Left lobe of liver (tissue), 2 donors: ENCODE measurements around the gene GGACT. TPM values are rescaled to one million over a fixed set of nuclear protein-coding genes. Genes with fewer than 3 reads are reported as not detected.
"Not testable (repeated sequence)": the region's sequence is repeated elsewhere in the genome, so short reads cannot be mapped to it uniquely, and the experiment has no call there.

Experiments
- ATAC-seq: fragments of 200-7000 bp; cut with Tn5 transposase; one replicate; pipeline ENCODE4 v1.9.1; 2020; ENCODE audit warnings: mild to moderate bottlenecking, moderate library complexity
- DNase-seq: peaks from one replicate; pipeline ENCODE4 v3.0.0-alpha.2; 2020; ENCODE audit warnings: low spot score
- total RNA-seq: library from RNA; stranded (reverse); gene quantifications from one replicate; pipeline ENCODE4 v1.2.1, GENCODE V29; 2021
- donor health status: DM: no; HTN: no; CAD: no; lungs with moderate emphysema.
- donor health status: DM: no; HTN: yes; CAD: no.

The GGACT gene
- total RNA-seq, 1 donor from 2014 or later, result 9.6 TPM

GRCh38 chr13:100532836-100533435, 55.7 kb downstream of the GGACT start:
- ATAC-seq (peak; percentile 9), DNase-seq (peak; percentile 45)

- peak; percentile 42 for DNase-seq
- ATAC-seq, result no peak
Measured at GRCh38 chr13:100532090-100532766, 56.4 kb downstream of the GGACT start.

- ATAC-seq, result peak; percentile 30
- DNase-seq, result peak; percentile 62
Measured at GRCh38 chr13:100530671-100531213, 57.8 kb downstream of the GGACT start.

GRCh38 chr13:100529666-100530377, 58.8 kb downstream of the GGACT start:
- peak; percentile 31 for DNase-seq
- ATAC-seq, result no peak

GRCh38 chr13:100528820-100529219, 59.8 kb downstream of the GGACT start:
- ATAC-seq (no peak), DNase-seq (no peak)

GRCh38 chr13:100528353-100528752, 60.2 kb downstream of the GGACT start:
- DNase-seq (peak; percentile 34), ATAC-seq (no peak)

- no peak for ATAC-seq
- DNase-seq, result peak; percentile 28
Measured at GRCh38 chr13:100527644-100528043, 60.9 kb downstream of the GGACT start.

- ATAC-seq (no peak), DNase-seq (peak; percentile 43)
Measured at GRCh38 chr13:100526318-100527000, 62.1 kb downstream of the GGACT start.

- peak; percentile 59 for ATAC-seq
- DNase-seq, result peak; percentile 80
Measured at GRCh38 chr13:100525453-100526317, 62.9 kb downstream of the GGACT start.

GRCh38 chr13:100524688-100525087, 63.9 kb downstream of the GGACT start:
- ATAC-seq, result not testable (repeated sequence)

GRCh38 chr13:100523981-100524386, 64.6 kb downstream of the GGACT start:
- DNase-seq (peak; percentile 94), ATAC-seq (peak; percentile 81)

More at GRCh38 chr13:100524688-100525087, 63.9 kb downstream of the GGACT start:
- DNase-seq, result not testable (repeated sequence)

GRCh38 chr13:100523411-100523810, 65.2 kb downstream of the GGACT start:
- ATAC-seq (peak; percentile 62), DNase-seq (peak; percentile 88)

GRCh38 chr13:100522618-100523309, 65.8 kb downstream of the GGACT start:
- ATAC-seq (no peak), DNase-seq (no peak)

GRCh38 chr13:100521851-100522617, 66.6 kb downstream of the GGACT start:
- DNase-seq, result no peak
- no peak for ATAC-seq

GRCh38 chr13:100520936-100521850, 67.4 kb downstream of the GGACT start:
- DNase-seq, result no peak
- ATAC-seq, result no peak

- no peak for DNase-seq
- no peak for ATAC-seq
Measured at GRCh38 chr13:100519626-100520025, 69.0 kb downstream of the GGACT start.

GRCh38 chr13:100518394-100519062, 70.1 kb downstream of the GGACT start:
- ATAC-seq (no peak), DNase-seq (no peak)
